Smooth muscle cell of the pulmonary artery (primary cell): ENCODE data around the gene CASP4. TPM values are rescaled to one million over a fixed set of nuclear protein-coding genes. Genes with fewer than 3 reads are reported as not detected.

Experiments
- total RNA-seq: library from RNA; depleted of rRNA; stranded (reverse); fragments of >200 nt; gene quantifications from 2 replicates; pipeline ENCODE4 v1.2.3, GENCODE V29; 2014

CASP4 gene
- total RNA-seq = 101 and 111 TPM in 2 replicates

DNA sequence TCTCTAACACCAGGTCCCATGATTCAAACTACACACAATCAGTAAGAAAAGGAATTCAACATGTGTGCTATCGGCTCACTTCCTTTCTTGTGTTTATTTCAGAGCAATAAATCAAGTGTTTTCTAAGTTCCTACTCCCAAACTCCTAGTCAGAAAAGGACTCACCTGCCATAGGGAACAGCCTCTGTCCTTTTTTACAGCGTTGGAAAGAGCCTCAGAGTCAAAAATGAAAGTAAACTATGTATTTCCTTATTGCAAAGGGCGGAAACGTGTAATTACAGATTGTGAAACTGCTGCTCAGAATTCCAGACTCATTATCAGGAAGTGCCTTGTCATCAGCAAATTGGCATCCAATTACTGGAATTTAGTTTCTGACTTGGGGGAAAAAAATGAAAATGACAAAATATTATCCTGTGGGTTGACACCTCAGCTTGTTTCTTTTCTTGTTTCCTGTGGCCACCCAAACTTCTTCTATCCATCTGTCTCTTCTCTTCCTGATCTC lies at the start of gene CASP4:
CASP4 (minus strand) TSS at position 220 of the 501 bp plus-strand sequence; CDS start at position 171, 49 bp downstream.

DNA sequence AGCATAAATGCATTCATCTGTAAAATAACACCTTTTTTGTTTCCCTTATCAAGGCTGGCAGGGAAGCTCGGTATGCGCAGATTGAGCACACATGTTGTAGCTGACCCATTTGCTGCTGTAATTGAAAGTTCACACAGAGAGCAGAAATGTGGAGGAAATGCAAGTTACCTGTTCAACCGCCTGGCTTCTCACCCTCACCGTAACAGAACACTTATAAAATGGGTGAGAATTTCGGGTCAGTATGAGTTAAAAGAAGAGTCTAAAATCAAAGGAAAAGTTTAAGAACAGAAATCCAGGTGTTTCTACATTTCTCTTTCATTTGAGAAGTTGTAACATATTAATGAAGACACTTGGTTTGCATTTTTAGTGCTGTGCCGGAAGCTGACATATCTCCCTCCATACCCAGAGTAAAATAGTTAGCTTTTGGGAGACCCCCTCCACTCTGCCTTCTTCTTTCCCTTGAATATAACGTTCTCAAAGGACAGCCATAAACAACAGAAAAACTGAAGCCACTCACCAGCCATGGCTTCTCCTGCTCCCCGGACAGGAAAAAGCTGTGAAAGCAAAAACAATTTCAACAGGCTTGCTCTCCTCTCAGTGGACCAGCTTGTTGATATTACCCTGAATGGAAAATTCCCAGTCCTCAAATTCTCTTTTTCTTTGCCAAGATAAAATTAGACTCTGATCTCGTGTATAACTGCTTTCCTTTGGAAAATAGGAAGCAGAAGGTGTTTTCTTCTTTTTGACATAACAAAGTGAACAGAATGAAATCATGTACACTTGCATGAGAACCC lies 70.3 kb downstream of the CASP4 start, which contains the start of gene CASP12:
CASP12 (minus strand) TSS at position 570 of the 794 bp plus-strand sequence.

Other genes with a start within 250 kb of the CASP4 start
- gene CASP12, start 70.1 kb downstream of the CASP4 start, total RNA-seq = not detected in 2 replicates
- not detected in 2 replicates for gene CASP5, start 54.6 kb upstream of the CASP4 start, total RNA-seq
- 7.2 and 18.1 TPM in 2 replicates for gene CASP1, start 66.6 kb upstream of the CASP4 start, total RNA-seq
- gene CARD16, start 76.8 kb upstream of the CASP4 start, total RNA-seq = 2.8 and 8.8 TPM in 2 replicates
- gene CARD18, start 171.2 kb upstream of the CASP4 start, total RNA-seq = not detected in 2 replicates